MM.1S (cell line): ENCODE measurements around the gene SLC28A3.

Experiments used
- CTCF ChIP-seq: fragments of 300-600 bp; sonication (generic); IDR thresholded peaks from 2 replicates; pipeline ENCODE4 v1.5.1; 2016; ENCODE audit warnings: antibody characterized with exemption, low read length, mixed read lengths
- EZH2 ChIP-seq: fragments of 300-600 bp; sonication (generic); optimal IDR thresholded peaks from 2 replicates; pipeline ENCODE3; 2017; ENCODE audit warnings: low read depth, mild to moderate bottlenecking, antibody characterized with exemption, low read length, mixed read lengths
- EZH2phosphoT487 ChIP-seq: fragments of 300-600 bp; sonication (generic); IDR thresholded peaks from 2 replicates; pipeline ENCODE4 v1.6.1; 2018; ENCODE audit warnings: antibody characterized with exemption, low read length

- TF ChIP-seq EZH2phosphoT487 (no peak), CTCF (no peak), EZH2 (no peak)
Observed at GRCh38 chr9:84255696-84256095, 84.9 kb downstream of the SLC28A3 start.
